HG03457 (cell line): ENCODE results near the gene GAB2.
"Not testable (repeated sequence)": the region's sequence is repeated elsewhere in the genome, so short reads cannot be mapped to it uniquely, and the experiment has no call there.

Experiments used
- ATAC-seq: cut with Tn5 transposase; IDR thresholded peaks from one replicate; pipeline ENCODE4 v1.9.1; 2021; ENCODE audit warnings: moderate number of reproducible peaks; ENCODE audit not compliant: unreplicated experiment

The GAB2 gene

GRCh38 chr11:78417175-78417887 is at the start of gene GAB2:
Gene GAB2 (minus strand): TSS chr11:78417820. CDS start chr11:78417720, 100 bp downstream.
- ATAC-seq: peak; percentile 7

GRCh38 chr11:78467370-78467769 is 49.8 kb upstream of the GAB2 start:
- ATAC-seq: no peak

- peak; percentile 99 for ATAC-seq
These were observed 47.7 kb upstream of the GAB2 start for GRCh38 chr11:78465169-78465942.

GRCh38 chr11:78464787-78465168 is 47.2 kb upstream of the GAB2 start:
- not testable (repeated sequence) for ATAC-seq

- no peak for ATAC-seq
These were observed 42.9 kb upstream of the GAB2 start for GRCh38 chr11:78460471-78460870.

- no peak for ATAC-seq
These were observed 42.1 kb upstream of the GAB2 start for GRCh38 chr11:78459738-78460137.

GRCh38 chr11:78457448-78457847 is 39.8 kb upstream of the GAB2 start:
- ATAC-seq: no peak

GRCh38 chr11:78453140-78453935 is 35.7 kb upstream of the GAB2 start:
- no peak for ATAC-seq

- ATAC-seq: no peak
These were observed 33.9 kb upstream of the GAB2 start for GRCh38 chr11:78451371-78452150.

GRCh38 chr11:78450866-78451265 is 33.2 kb upstream of the GAB2 start:
- ATAC-seq: no peak

- ATAC-seq: no peak
These were observed 32.2 kb upstream of the GAB2 start for GRCh38 chr11:78449866-78450265.

- ATAC-seq: no peak
These were observed 28.6 kb upstream of the GAB2 start for GRCh38 chr11:78446210-78446609.

GRCh38 chr11:78444726-78445125 is 27.1 kb upstream of the GAB2 start:
- no peak for ATAC-seq

- ATAC-seq: no peak
These were observed 24.3 kb upstream of the GAB2 start for GRCh38 chr11:78441956-78442355.

GRCh38 chr11:78438298-78438975 is 20.8 kb upstream of the GAB2 start:
- ATAC-seq: peak; percentile 65

GRCh38 chr11:78432956-78433355 is 15.3 kb upstream of the GAB2 start:
- no peak for ATAC-seq

- ATAC-seq: no peak
These were observed 14.5 kb upstream of the GAB2 start for GRCh38 chr11:78432058-78432515.

- ATAC-seq: no peak
These were observed 12.0 kb upstream of the GAB2 start for GRCh38 chr11:78429660-78430059.

GRCh38 chr11:78429209-78429608 is 11.6 kb upstream of the GAB2 start:
- ATAC-seq: no peak

- no peak for ATAC-seq
These were observed 11.2 kb upstream of the GAB2 start for GRCh38 chr11:78428773-78429172.
